Type B pancreatic cell (in vitro differentiated cells): ENCODE data around the gene LRMDA. TPM values are rescaled to one million over a fixed set of nuclear protein-coding genes. Genes with fewer than 3 reads are reported as not detected.
A peak's percentile ranks its signal among the peaks of the same experiment; 100 is the strongest.

Experiments used
- DNase-seq: peaks from one replicate; pipeline ENCODE4 v3.0.0; 2021; ENCODE audit warnings: mixed read lengths; ENCODE audit not compliant: unreplicated experiment; ENCODE audit errors: extremely low spot score
- H3K27ac Mint-ChIP-seq: 2 replicates; pipeline ENCODE4 v1.8.0; 2021; ENCODE audit warnings: mild to moderate bottlenecking, mixed read lengths
- H3K27me3 Mint-ChIP-seq: 2 replicates; pipeline ENCODE4 v1.8.0; 2021; ENCODE audit warnings: mixed read lengths
- H3K36me3 Mint-ChIP-seq: 2 replicates; pipeline ENCODE4 v1.8.0; 2021; ENCODE audit warnings: mixed read lengths
- H3K4me1 Mint-ChIP-seq: one replicate; pipeline ENCODE4 v1.8.0; 2021; ENCODE audit warnings: mixed read lengths; ENCODE audit not compliant: unreplicated experiment
- H3K4me3 Mint-ChIP-seq: 2 replicates; pipeline ENCODE4 v1.8.0; 2021; ENCODE audit warnings: mild to moderate bottlenecking, mixed read lengths
- H3K9me3 Mint-ChIP-seq: 2 replicates; pipeline ENCODE4 v1.8.0; 2021; ENCODE audit warnings: mixed read lengths
- CTCF ChIP-seq: fragments of 200-600 bp; sonication (generic); conservative IDR thresholded peaks from 2 replicates; pipeline ENCODE4 v1.5.0; 2021; ENCODE audit warnings: antibody characterized with exemption, mild to moderate bottlenecking
- total RNA-seq: library from RNA; stranded (reverse); gene quantifications from 2 replicates; pipeline ENCODE4 v1.2.1, GENCODE V29; 2021; ENCODE audit warnings: low replicate concordance

Gene LRMDA
- total RNA-seq, 1 donor from 2014 or later: 2.0 TPM

- no peak overlapping the region for H3K27ac Mint-ChIP-seq
- peaks cover 20% of the 10 kb centered on the region for H3K4me1 Mint-ChIP-seq
- peaks cover 52% of the 10 kb centered on the region for H3K27me3 Mint-ChIP-seq
- peak overlapping the region; percentile 15 for H3K4me3 Mint-ChIP-seq
- no peaks in the 10 kb centered on the region for H3K9me3 Mint-ChIP-seq
- no peaks in the 10 kb centered on the region for H3K36me3 Mint-ChIP-seq
- no peak for DNase-seq
- no peak for TF ChIP-seq CTCF
Observed at GRCh38 chr10:75788394-75789205, 357.2 kb downstream of the LRMDA start.

- Mint-ChIP-seq H3K9me3 (peaks cover 3% of the 10 kb centered on the region), H3K4me1 (peaks cover 11% of the 10 kb centered on the region), H3K27ac (no peak overlapping the region)
Observed at GRCh38 chr10:75793848-75794247, 362.4 kb downstream of the LRMDA start.

GRCh38 chr10:75801121-75801520, 369.7 kb downstream of the LRMDA start:
- Mint-ChIP-seq H3K27ac (no peak overlapping the region), H3K4me1 (peaks cover 12% of the 10 kb centered on the region)
- DNase-seq: no peak

More at GRCh38 chr10:75793848-75794247, 362.4 kb downstream of the LRMDA start:
- Mint-ChIP-seq H3K27me3 (peaks cover 26% of the 10 kb centered on the region), H3K36me3 (peaks cover 3% of the 10 kb centered on the region), H3K4me3 (no peak overlapping the region)
- no peak for DNase-seq
- no peak for TF ChIP-seq CTCF

GRCh38 chr10:75801661-75802060, 370.2 kb downstream of the LRMDA start:
- H3K36me3 Mint-ChIP-seq: peaks cover 3% of the 10 kb centered on the region
- no peak overlapping the region for H3K27ac Mint-ChIP-seq
- DNase-seq: no peak
- peaks cover 3% of the 10 kb centered on the region for H3K9me3 Mint-ChIP-seq
- no peak overlapping the region for H3K4me3 Mint-ChIP-seq
- H3K27me3 Mint-ChIP-seq: peaks cover 20% of the 10 kb centered on the region
- peaks cover 12% of the 10 kb centered on the region for H3K4me1 Mint-ChIP-seq
- TF ChIP-seq CTCF: no peak

More at GRCh38 chr10:75801121-75801520, 369.7 kb downstream of the LRMDA start:
- Mint-ChIP-seq H3K36me3 (peaks cover 3% of the 10 kb centered on the region), H3K9me3 (peaks cover 3% of the 10 kb centered on the region), H3K4me3 (no peak overlapping the region), H3K27me3 (peaks cover 17% of the 10 kb centered on the region)
- TF ChIP-seq CTCF: no peak

GRCh38 chr10:75803121-75803520, 371.7 kb downstream of the LRMDA start:
- Mint-ChIP-seq H3K36me3 (no peaks in the 10 kb centered on the region), H3K9me3 (no peaks in the 10 kb centered on the region), H3K27ac (no peak overlapping the region), H3K4me3 (no peak overlapping the region), H3K4me1 (peaks cover 24% of the 10 kb centered on the region), H3K27me3 (peaks cover 27% of the 10 kb centered on the region)
- DNase-seq: no peak
- no peak for TF ChIP-seq CTCF
